MV-4-11 (cell line): Measurements from ENCODE around the gene AUP1.
"Not testable (repeated sequence)": the region's sequence is repeated elsewhere in the genome, so short reads cannot be mapped to it uniquely, and the experiment has no call there.

Experiments
- DNase-seq: peaks from one replicate; lab custom pipeline; 2025; lab: John Stamatoyannopoulos, UW

AUP1 gene, protein sequence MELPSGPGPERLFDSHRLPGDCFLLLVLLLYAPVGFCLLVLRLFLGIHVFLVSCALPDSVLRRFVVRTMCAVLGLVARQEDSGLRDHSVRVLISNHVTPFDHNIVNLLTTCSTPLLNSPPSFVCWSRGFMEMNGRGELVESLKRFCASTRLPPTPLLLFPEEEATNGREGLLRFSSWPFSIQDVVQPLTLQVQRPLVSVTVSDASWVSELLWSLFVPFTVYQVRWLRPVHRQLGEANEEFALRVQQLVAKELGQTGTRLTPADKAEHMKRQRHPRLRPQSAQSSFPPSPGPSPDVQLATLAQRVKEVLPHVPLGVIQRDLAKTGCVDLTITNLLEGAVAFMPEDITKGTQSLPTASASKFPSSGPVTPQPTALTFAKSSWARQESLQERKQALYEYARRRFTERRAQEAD

DNA sequence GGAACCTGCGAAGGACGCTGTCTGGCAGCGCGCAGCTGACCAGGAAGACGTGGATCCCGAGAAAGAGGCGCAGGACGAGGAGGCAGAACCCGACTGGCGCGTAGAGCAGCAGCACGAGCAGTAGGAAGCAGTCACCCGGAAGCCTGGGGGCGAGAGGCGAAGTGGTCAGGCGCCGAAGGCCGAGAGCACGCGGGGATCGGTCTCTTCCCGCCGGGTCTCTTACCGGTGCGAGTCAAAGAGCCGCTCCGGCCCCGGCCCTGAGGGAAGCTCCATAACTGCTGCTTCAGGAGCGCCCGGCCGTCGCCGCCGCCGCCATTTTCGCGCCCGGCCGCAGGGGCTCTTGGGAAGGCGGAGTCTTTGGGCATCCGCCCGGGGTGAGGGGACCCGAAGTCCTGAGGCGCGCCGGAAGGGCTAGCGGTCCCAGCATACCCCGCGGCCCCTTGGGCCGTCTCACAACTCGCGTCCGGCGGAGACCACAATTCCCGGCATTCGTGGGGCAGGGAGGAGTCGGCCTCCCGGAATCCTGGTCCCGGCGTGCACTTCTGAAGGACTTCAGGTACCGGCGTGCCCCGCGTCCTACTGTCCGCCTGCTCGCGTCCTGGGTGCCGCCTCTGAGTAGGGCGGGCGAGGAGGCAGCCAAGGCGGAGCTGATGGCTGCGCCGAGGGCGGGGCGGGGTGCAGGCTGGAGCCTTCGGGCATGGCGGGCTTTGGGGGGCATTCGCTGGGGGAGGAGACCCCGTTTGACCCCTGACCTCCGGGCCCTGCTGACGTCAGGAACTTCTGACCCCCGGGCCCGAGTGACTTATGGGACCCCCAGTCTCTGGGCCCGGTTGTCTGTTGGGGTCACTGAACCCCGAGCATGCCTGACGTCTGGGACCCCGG is at the start of gene AUP1, which contains the start of gene HTRA2:
AUP1 (minus strand) TSS at position 350 of the 882 bp plus-strand sequence; CDS start at position 273, 77 bp downstream.
HTRA2 (plus strand) TSS at position 577 of the 882 bp plus-strand sequence; CDS start at position 651, 74 bp downstream.
- DNase-seq = peak; percentile 97

DNA sequence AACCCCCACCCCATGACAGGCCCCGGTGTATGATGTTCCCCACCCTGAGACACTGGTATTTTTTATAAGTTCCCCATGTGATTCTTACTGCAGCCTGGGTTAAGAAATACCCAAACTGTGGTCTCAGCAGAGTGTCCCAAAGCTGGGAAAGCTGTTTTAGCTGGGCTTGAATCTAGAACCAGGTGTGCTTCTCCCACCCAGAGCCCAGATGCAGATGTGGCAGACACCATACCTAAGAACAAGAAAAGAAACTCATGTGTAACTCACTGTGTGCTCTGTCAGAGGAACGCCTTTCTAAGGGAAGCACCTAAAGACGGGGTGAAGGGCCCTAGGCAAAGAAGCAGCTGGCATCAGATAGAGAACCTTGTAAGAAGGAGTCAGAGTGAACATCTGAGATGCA is 48.9 kb upstream of the AUP1 start:
- DNase-seq = no peak

DNA sequence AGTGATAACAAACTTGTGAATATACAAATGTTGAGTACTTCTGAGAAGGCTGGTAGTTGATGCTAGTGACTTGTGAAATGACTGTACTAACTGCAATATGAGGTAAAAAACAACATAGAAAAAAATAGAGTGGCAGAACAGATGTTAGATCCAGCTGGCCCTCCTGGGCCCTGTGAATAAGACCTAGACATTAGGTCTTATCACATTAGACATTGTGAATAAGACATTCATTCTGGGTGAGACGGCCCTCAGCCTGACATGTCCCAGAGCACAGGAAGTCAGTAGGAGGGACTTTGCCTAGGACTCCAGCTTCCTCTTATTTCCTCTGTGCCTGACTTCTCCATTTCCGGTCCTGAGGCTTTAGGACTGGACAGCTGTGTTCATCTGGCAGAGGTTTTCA is 47.9 kb upstream of the AUP1 start:
- peak; percentile 88 for DNase-seq

DNA sequence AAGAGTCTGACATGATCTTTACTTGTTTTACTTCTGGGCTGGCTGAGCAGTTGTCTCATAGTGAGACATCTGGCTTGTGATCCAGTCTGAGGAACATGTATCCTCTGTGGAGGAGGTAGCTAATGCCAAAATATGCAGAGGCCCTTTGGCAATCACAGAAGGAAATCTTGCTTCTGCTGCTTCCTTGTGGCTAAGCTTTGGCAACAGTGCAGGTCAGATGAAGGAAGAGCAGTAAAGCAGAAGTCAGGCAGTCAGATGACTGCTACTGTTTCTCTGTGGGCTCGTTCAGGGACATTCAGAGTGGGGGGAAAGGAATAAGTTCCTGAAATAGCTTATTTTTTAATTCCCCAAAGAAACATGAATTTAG is 47.3 kb upstream of the AUP1 start:
- peak; percentile 93 for DNase-seq

DNA sequence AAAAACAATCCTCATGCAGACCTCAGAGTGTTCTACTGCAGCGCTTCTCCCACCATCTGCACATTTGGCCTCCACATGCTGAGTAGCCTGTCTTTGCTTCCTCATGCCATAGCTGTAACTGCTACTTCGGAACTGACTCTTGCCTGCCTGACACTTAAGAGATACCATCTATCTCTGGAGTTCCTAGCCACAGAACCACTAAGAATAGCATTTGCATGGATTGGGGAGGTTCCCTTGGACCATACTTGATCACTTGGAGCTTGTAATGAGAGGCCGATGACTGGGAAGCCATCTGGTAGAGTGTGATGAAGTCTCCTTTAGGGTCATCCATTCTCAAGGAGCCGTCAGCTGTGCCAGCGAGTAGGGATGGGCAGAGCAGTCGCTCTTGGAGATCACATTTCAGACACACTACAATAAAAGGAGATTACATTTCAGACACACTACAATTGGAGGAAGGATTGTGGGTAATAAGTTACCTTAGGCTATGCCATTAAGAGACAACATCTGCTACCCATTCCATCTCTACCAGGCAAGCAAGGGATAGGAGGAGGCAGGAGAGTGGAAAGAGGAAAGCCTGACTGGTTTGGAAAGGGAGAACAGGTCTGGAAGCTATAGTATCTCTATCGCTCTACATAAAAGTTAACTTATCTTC is 46.8 kb upstream of the AUP1 start:
- no peak for DNase-seq

DNA sequence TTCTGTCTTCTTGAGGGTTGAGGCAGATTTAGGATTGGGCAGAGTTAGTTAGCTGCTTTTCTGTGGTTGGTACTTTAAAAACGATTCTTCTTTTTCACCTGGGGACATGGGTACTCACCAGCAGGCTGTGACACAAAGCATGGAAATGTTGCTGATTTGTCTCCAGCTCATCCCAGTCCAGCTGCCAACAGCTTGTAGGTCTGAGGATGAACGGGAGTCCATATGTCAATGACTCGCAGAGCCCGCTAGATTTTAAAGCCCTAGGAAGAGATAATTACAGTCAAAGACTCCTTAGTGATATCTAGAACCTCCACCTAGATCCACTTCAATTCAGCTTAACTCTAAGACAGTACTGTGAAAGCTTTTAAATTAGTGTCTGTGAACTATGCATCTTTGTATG is 45.8 kb upstream of the AUP1 start:
- no peak for DNase-seq

DNA sequence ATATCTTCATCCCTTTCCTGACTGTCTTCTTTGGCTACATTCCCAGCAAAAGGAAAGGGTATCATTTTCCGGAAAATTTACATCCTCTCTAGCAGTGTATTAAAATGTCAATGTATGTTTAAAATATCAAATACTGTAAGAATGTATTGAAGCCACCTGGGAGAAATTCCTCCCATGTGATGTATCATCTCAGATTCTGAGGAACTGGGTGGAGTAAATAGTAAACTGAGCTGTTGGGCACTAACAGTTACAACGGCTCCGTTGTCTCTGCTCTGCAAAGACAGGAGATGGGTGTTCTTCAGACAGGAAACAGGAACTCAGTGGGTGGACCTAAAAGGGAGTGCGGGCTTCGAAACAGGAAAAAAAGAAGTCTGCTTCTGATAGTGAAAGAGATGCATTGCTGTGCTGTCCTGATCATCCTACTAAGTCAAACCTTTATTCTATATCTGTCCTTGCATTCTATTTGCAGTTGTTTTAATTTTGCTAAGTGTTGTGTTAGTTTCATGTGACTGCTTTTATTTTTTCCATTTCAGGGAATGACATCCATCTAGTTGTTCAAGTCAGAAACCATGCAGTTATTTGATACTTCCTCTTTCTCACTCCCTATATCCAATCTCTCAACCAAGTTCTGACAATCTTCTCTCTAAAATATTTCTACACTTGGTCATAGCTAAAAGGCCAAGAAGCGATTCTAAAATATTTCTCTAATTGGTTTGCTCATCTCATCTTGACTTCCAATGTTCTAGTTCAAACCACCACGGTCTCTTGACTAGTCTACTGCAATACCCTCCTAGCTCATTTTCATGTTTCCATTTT is 44.4 kb upstream of the AUP1 start:
- DNase-seq = peak; percentile 92

DNA sequence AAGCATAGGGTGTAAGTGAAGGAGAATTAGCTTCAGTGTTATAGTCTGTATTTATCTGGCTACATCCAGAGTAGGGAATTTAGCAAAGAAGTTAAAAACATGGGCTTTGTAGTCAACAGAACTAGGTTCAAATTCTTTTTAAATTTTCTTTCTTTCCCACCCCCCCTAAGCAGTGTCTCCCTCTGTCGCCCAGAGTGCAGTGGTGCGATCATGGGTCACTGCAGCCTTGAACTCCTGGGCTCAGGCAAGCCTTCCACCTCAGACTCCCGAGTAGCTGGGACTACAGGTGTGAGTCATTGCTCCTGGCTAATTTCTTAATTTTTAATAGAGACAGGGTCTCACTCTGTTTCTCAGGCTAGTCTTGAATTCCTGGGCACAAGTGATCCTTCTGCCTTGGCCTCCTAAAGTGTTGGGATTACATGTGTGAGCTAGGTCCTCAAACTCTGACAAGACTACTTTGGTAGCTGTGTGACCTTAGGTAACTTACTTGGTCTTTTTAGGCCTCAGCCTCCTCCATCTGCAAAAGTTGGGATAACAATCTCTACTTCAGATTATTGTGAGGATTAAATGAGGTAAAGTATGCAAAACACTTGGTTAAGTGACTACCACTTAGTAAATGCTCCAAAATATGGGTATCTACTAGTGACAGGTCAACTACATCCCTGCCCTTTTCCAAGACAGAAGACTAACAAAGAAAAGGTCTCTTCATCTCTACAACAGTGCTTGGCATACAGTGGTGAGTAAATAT is 42.8 kb upstream of the AUP1 start:
- no peak for DNase-seq

DNA sequence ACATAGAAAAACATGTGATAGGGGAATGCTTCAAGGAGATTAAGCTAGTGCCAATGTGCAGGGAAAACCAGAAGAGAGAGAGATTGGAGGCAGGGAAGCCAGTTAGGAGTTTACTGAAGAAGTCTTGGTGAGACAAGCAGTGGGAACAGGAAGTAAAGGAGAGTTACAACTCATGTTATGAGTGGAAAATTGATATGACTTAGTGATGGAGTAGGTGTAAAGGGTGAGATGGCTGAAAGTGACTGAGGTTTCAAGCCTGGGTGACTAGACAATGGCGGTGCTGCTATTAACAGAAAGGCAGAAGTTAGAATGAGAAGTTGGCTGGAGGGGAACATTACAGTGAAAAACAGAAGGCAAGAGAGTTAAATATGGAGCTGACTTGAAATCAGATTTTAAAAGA is 41.6 kb upstream of the AUP1 start:
- DNase-seq = peak; percentile 32

DNA sequence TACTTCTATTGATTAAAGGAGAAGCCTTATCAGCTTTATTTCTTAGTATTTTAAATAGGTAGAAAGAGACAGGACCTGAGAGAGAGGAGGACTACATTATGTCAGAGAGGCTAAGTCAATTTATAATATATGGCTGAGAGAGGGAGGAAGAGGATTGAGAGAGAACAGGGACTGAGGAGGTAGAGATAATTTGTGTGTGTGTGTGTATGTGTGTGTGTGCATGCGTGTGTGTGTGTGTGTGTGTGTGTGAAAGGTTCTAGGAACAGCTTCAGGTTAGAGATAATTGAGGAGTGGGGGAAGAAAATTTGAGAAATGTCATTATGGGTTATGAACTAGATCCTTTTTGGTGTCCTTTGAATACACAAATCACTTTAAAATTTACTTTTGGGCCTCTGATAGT is 40.2 kb upstream of the AUP1 start:
- no peak for DNase-seq

DNA sequence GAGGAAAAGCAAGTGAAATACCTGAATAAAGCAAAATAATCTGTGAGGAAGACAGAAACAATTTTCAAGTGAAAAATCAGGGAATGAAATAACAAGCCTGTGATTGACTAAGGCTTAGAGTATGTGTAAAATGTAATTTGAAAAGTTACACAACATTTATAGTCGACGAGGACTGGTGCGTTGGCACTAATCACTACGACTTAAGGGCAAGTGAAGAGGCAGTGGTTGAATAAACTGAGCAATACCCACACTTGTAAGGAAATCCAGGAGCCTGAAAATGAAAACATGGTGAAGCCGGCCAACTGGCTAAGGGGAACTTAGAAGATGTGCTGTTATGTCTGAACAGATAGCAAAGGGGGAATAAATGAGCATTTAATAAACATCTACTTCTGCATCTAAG is 38.4 kb upstream of the AUP1 start:
- no peak for DNase-seq

DNA sequence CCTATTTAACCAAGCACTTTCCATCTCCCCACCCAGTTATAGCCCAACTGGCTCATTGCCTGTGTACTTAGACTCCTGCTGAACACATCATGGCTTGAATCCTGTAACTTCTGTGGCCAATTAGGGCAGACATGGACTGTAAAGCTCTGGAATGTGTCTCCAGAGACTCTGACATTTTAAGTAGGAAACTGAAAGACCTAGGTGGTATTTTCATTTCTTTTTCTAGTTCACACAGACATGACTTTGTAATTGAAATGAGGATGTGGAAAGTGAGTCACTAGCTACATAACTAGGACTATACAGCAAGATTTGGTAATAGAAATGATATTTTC is 37.2 kb upstream of the AUP1 start:
- DNase-seq = peak; percentile 68

DNA sequence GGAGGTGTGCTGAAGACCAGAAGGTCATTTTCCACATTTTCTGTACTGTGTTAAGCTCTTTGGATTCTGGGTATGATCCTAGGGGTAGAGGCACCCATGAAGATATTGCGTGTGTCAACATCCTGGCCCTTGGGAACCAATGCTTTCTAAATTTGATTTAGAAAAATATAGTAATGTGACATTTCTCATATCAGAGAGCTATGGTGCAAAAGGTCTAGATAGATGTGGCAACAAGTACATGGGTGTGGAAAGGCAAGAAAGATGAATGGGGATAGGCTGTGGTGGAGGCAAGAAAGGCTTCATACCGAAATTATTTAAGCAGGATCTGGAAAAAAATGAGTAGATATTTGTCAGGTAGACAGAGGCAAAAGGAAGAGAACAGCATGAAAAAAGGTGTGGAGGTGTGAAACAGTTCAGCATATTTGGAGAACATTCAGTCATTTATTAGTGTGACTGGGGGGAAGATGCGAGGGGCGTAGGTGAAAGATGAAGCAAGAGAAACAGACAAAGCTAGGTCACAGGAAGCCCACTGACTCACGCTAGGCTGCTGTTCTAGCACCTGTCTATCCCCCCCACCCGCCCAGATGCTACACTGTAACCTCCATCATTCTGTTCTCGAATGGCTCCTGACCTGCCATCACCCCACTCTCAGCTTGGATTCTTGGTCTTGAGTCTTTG is 36.7 kb upstream of the AUP1 start:
- DNase-seq = no peak

DNA sequence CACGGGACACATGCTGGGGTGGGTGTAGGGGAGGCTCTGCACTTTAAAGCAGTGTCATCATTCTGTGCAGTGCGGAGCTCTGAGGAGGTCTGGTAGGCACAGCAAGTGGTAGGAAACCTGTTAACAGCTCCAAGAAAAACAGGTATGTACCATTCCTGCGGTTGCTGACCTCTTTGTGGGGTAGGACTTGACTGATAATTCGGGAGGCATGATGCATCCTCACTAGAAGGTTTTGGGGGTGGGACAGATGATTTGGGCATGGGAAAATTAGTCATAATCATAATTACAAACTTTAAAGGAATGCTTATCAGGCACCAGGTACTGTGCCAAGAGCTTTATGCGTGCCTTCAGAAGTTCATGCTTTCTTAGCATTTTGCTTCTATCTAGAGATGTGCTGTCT is 34.7 kb upstream of the AUP1 start:
- DNase-seq = no peak

DNA sequence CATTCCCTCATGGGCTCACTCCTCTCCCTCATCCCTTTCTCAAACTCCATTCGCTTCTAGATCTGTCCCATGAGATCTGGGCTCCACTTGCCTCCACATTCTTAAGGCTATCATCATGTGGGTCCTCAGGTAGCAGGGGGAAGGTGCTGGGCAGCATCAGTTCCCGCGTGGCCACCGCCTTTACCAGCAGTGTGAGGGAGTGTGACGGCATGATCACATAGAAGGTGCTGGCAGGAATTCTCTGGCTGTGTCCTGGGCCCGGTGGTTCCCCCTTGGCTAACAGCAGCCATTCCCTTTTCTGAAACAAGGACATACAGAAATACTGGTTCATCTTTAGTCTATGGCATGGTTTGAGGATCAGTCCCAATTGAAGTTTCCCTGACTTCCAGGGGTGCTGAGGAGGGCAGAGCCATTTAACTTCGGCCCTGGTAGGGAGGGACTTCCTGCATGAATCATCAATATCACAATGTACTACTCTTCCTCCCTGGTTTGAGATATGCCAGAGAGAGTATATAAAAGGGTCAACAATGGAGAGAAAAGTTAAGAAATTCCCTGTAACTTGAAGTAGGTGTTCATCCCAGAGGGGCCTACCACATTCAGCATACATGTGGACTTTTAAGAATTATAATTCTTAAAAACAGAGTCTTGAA is 32.7 kb upstream of the AUP1 start:
- DNase-seq = no peak

DNA sequence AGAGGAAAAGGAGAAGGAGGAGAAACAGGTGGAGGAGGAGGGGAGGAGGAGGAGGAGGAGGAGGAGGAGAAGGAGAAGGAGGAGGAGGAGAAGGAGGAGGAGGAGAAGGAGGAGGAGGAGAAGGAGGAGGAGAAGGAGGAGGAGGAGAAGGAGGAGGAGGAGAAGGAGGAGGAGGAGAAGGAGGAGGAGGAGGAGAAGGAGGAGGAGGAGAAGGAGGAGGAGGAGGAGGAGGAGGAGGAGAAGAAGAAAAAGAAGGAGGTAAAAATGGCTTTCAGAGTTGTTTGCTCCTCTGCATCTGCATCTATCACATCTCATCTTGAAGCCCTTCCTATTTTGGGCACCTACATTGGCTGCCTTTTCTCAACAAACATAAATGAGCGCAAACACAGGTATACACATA is 31.5 kb upstream of the AUP1 start:
- not testable (repeated sequence) for DNase-seq

DNA sequence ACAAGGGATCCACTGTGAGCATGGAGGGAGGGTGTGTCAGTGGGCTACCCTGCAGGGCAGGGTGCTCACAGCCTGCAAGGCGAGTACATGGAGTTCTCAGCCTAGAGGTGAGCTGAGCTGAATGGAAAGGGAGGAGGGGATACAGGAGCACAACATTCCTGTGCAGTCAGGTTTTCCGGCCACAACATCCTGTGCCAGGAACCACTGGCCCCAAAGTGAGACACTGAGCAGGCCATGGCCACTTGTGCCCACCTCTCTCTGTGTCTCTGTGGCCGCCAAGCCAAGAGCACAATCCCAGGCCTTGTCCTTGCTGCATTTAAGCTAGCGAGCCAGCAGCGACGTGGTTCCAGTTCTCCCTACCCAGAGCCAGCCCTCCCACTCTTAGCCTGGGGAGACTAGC is 31.1 kb upstream of the AUP1 start:
- DNase-seq = no peak

DNA sequence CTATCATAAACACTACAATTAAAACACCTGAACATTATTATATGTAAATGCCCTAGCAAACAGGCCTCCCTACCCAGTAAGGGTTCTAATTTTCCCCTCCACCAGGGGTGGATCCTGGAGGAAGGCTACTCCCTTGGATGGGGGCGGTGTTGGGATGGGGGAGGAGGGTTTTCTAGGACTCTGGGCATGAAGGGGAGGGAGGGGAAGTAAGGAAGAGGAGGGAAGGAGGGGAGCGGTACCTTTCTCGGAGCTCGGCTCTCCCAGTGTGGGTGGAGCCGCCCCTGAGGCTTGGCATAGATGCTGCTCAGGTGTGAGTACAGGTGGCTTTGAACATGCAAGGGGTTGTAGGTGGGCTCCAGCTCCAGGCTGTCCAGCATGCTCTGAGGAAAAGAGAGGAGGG is 30.4 kb upstream of the AUP1 start:
- no peak for DNase-seq

DNA sequence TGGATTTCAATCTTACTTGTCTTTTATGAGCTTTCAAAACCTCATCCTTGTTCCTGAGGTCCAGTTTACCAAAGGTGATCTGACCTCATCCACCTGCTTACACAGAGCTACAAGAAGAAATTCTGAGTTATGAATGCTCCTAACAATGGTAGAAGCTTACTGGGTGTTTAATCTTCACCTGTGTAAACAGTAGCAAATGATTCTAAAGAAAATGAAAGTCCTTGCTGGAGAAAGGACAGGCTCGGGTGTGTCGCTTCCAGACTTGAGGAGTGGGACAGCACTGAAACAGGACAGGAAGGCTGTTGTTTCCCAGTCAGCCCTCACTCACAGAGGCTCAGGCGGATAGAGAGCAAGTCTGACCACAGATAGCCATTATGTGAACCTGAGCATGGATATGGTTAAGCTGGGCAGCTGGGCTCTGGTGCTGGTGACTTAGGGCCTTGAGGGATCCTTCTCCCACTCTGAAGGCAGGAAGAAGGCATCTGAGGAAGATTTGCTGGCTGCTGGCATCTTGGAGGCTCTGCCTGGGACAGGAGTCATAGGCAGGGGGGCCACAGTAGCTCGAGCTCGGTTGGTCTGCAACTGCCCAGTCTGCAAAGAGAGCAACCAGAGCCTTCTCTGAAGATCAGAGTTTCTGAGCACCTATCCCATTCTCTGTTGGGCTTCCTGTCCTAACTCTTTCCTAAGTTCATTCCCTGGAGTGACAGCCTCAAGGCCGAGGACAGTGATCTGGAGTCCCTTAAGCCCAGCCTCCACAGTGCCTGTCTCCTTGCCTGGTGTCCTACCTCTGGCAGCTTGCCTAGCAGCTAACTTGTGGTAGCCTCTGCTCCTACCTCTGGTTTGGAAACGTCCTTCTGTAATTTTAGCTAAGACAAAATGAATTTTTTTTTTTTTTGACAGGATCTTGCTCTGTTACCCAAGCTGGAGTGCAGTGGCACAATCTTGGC is 29.1 kb upstream of the AUP1 start:
- DNase-seq = no peak
